Bronchial epithelial cell (primary cell): Measurements from ENCODE around the gene MRM1. TPM values are rescaled to one million over a fixed set of nuclear protein-coding genes. Genes with fewer than 3 reads are reported as not detected.

ENCODE experiments used
- DNase-seq: peaks from one replicate; pipeline ENCODE4 v3.0.0-alpha.2; 2010; ENCODE audit warnings: low read depth
- FAIRE-seq: peaks from 2 replicates; lab custom pipeline; 2011; peaks lifted over from hg19 to GRCh38; lab: Jason Lieb, UNC
- H3K27me3 ChIP-seq: 2 replicates; pipeline ENCODE4 v1.5.1; 2011; ENCODE audit warnings: low read length; ENCODE audit not compliant: control insufficient read depth, insufficient read depth
- H3K36me3 ChIP-seq: 2 replicates; pipeline ENCODE4 v1.5.1; 2011; ENCODE audit warnings: low read length; ENCODE audit not compliant: control insufficient read depth, insufficient read depth
- H3K4me3 ChIP-seq: 2 replicates; pipeline ENCODE4 v1.5.1; 2011; ENCODE audit warnings: mild to moderate bottlenecking, low read depth, low read length, control low read depth
- total RNA-seq: library from RNA; depleted of rRNA; stranded (reverse); fragments of >200 nt; gene quantifications from 2 replicates; pipeline ENCODE4 v1.2.1, GENCODE V29; 2014
- TF ChIP-seq, protein P1 (sequence below): IDR thresholded peaks from 2 replicates; pipeline ENCODE4 v1.5.1; 2011; ENCODE audit warnings: mild to moderate bottlenecking, moderate library complexity, low read length, control low read depth, inconsistent platforms; ENCODE audit not compliant: insufficient read depth, severe bottlenecking

MRM1 gene
- total RNA-seq, 1 donor from 2014 or later: 6.1 TPM

DNA sequence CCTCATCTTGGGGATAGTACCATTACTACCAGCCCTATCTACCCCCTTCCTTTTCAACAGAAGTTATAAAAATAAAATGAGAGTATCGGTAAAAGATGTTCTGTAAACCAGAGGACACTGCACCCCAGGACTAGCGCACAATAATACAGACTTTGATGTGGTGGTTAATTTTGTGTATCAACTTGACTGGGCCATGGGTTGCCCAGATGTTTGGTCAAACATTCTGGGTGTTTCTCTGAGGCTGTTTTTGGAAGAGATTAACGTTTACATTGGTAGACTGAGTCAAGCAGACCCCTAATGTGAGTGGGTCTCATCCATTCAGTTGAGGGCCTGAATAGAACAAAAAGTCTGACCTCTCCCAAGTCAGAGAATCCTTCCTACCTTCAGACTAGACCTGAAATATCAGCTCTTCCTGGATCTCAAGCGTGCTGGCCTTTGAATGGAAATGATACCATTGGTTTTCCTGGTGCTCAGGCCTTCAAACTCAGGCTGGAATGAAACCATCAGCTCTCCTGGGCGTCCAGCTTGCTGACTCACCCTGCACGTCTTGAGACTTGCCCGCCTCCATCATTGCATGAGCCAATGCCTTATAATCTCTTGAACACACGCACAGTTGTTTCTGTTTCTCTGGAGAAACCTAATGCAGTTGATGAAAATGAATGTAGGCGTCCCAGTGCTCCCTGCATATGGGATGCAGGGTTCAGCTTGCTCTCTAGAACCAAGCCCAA is 10.1 kb downstream of the MRM1 start:
- peak; percentile 89 for DNase-seq

DNA sequence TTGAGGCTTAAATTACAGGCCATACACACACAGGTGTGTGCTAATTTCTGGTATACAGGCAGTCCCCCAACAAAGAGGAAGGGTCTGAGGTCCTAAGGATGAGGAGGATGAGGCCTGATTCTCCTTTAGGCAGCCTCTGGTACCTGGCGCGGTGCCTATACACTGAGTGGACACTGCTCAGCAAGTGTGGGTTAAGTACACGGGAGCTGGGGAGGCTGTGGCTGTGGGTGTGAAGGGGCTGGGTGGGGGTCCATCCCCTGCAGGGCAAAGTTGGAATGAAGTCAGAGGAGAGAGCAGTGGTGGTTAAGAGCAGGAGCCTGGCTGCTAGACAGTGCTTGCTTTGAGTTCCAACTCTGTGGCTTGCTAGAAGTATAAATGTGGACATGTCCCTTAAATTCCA is 10.9 kb downstream of the MRM1 start:
- no peak for FAIRE-seq
- no peak for DNase-seq
- H3K36me3 ChIP-seq: peaks cover 2% of the 10 kb centered on the region
- TF ChIP-seq, protein P1, sequence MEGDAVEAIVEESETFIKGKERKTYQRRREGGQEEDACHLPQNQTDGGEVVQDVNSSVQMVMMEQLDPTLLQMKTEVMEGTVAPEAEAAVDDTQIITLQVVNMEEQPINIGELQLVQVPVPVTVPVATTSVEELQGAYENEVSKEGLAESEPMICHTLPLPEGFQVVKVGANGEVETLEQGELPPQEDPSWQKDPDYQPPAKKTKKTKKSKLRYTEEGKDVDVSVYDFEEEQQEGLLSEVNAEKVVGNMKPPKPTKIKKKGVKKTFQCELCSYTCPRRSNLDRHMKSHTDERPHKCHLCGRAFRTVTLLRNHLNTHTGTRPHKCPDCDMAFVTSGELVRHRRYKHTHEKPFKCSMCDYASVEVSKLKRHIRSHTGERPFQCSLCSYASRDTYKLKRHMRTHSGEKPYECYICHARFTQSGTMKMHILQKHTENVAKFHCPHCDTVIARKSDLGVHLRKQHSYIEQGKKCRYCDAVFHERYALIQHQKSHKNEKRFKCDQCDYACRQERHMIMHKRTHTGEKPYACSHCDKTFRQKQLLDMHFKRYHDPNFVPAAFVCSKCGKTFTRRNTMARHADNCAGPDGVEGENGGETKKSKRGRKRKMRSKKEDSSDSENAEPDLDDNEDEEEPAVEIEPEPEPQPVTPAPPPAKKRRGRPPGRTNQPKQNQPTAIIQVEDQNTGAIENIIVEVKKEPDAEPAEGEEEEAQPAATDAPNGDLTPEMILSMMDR: no peak
- H3K27me3 ChIP-seq: no peaks in the 10 kb centered on the region
- no peak overlapping the region for H3K4me3 ChIP-seq

More for the DNA sequence above, 10.1 kb downstream of the MRM1 start:
- H3K4me3 ChIP-seq: no peak overlapping the region
- H3K27me3 ChIP-seq: no peaks in the 10 kb centered on the region
- TF ChIP-seq, protein P1: no peak
- H3K36me3 ChIP-seq: peaks cover 2% of the 10 kb centered on the region
- FAIRE-seq: no peak

DNA sequence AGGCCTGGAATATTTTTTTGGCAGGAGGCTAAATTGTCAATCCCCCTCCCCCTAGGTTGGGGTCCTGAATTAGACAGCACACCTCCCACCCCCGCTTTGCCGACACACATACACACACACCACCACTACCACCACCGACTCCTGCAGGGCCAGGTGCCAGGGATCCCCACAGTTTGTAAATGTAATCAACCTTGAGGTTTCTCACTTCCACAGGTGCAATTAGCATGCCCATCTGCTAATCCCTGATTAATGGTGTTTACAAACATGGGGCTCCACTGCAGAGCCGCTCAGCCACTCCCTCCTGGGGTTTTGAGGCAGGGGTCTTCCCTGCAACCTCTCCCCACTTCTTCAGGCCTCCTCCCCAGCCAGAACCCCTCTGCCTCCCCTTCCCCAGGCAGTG is 11.8 kb downstream of the MRM1 start:
- FAIRE-seq (no peak), DNase-seq (no peak)
- H3K36me3 ChIP-seq: no peaks in the 10 kb centered on the region
- H3K4me3 ChIP-seq: no peak overlapping the region
- TF ChIP-seq, protein P1: no peak
- no peaks in the 10 kb centered on the region for H3K27me3 ChIP-seq

DNA sequence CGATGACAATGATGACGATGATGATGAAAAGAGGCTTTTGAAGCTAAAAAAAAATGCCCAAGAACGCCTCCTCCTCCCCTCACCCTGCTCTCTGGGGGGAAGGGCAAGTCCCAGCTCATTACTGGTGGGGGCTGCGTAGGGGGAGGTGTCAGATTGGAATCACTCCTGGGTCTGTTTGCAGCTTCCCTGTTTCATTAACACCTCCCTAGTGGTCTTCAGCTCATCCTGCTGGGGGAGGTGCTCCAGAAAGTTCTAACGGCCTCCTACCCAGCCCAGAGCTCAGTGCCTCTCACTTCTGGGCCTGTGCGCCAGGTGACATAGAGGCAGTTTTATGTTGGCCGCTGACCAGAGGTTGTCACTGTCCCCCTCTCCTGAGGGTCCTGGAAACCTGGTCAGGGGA is 12.7 kb downstream of the MRM1 start:
- H3K4me3 ChIP-seq: no peak overlapping the region
- H3K27me3 ChIP-seq: no peaks in the 10 kb centered on the region
- no peaks in the 10 kb centered on the region for H3K36me3 ChIP-seq
- no peak for DNase-seq
- no peak for FAIRE-seq
- TF ChIP-seq, protein P1: no peak

DNA sequence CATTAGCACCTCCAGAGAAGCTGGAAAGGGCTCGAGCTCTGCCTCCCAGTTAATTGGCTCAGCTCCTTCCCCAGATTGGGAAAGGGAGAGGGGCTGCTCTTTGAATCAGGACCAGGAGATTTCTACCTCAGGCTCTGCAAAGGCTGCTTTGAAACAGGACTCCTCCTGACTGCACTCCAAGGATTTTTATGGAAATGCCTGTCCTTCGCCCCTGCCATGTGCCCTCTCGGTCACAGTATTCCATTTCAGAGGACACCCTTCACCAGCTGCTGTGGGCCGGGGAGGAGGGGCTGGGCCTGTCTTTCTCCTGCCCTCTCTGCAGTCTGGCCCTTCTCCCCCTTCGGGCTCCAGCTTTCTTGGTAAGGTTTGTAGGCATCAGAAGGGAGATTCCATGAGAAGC is 13.6 kb downstream of the MRM1 start:
- DNase-seq: no peak
- Histone ChIP-seq H3K27me3 (no peaks in the 10 kb centered on the region), H3K4me3 (no peak overlapping the region), H3K36me3 (no peaks in the 10 kb centered on the region)
- FAIRE-seq: no peak
- TF ChIP-seq, protein P1: no peak
